GM06990 (cell line): ENCODE results near the gene IKZF1.

ENCODE experiments used
- DNase-seq: peaks from one replicate; pipeline ENCODE4 v3.0.0-alpha.2; 2011; ENCODE audit not compliant: insufficient read length; ENCODE audit errors: extremely low read depth
- H3K27me3 ChIP-seq: replicated peaks from 2 replicates; pipeline ENCODE4 v1.6.0; 2011; ENCODE audit warnings: low read length; ENCODE audit not compliant: control insufficient read depth, insufficient read depth
- H3K36me3 ChIP-seq: 2 replicates; pipeline ENCODE4 v1.5.1; 2011; ENCODE audit warnings: low read length; ENCODE audit not compliant: control insufficient read depth, insufficient read depth
- H3K4me3 ChIP-seq: replicated peaks from 2 replicates; pipeline ENCODE4 v1.5.1; 2011; ENCODE audit warnings: low read depth, mild to moderate bottlenecking, control low read depth, low read length
- TF ChIP-seq, protein P1 (sequence below): IDR thresholded peaks from 2 replicates; pipeline ENCODE4 v1.5.1; 2011; ENCODE audit warnings: low read length, control low read depth, mild to moderate bottlenecking, inconsistent platforms; ENCODE audit not compliant: insufficient read depth, poor library complexity, severe bottlenecking

IKZF1 gene

DNA sequence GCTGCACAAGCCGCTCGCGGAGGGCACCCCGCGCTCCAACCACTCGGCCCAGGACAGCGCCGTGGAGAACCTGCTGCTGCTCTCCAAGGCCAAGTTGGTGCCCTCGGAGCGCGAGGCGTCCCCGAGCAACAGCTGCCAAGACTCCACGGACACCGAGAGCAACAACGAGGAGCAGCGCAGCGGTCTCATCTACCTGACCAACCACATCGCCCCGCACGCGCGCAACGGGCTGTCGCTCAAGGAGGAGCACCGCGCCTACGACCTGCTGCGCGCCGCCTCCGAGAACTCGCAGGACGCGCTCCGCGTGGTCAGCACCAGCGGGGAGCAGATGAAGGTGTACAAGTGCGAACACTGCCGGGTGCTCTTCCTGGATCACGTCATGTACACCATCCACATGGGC lies 95.6 kb downstream of the IKZF1 start:
- no peak for DNase-seq
- TF ChIP-seq, protein P1, sequence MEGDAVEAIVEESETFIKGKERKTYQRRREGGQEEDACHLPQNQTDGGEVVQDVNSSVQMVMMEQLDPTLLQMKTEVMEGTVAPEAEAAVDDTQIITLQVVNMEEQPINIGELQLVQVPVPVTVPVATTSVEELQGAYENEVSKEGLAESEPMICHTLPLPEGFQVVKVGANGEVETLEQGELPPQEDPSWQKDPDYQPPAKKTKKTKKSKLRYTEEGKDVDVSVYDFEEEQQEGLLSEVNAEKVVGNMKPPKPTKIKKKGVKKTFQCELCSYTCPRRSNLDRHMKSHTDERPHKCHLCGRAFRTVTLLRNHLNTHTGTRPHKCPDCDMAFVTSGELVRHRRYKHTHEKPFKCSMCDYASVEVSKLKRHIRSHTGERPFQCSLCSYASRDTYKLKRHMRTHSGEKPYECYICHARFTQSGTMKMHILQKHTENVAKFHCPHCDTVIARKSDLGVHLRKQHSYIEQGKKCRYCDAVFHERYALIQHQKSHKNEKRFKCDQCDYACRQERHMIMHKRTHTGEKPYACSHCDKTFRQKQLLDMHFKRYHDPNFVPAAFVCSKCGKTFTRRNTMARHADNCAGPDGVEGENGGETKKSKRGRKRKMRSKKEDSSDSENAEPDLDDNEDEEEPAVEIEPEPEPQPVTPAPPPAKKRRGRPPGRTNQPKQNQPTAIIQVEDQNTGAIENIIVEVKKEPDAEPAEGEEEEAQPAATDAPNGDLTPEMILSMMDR, result no peak
- Histone ChIP-seq H3K27me3 (no peaks in the 10 kb centered on the region), H3K4me3 (no peak overlapping the region), H3K36me3 (peaks cover 28% of the 10 kb centered on the region)

DNA sequence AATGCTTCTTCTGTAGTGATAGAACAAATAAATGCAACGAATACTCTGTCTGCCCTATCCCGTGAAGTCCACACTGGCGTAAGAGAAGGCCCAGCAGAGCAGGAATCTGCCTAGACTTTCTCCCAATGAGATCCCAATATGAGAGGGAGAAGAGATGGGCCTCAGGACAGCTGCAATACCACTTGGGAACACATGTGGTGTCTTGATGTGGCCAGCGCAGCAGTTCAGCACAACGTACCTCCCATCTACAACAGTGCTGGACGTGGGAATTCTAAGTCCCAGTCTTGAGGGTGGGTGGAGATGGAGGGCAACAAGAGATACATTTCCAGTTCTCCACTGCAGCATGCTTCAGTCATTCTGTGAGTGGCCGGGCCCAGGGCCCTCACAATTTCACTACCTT lies 99.9 kb downstream of the IKZF1 start:
- TF ChIP-seq, protein P1, result no peak
- no peak for DNase-seq
- Histone ChIP-seq H3K27me3 (no peaks in the 10 kb centered on the region), H3K36me3 (peaks cover 23% of the 10 kb centered on the region), H3K4me3 (no peak overlapping the region)

DNA sequence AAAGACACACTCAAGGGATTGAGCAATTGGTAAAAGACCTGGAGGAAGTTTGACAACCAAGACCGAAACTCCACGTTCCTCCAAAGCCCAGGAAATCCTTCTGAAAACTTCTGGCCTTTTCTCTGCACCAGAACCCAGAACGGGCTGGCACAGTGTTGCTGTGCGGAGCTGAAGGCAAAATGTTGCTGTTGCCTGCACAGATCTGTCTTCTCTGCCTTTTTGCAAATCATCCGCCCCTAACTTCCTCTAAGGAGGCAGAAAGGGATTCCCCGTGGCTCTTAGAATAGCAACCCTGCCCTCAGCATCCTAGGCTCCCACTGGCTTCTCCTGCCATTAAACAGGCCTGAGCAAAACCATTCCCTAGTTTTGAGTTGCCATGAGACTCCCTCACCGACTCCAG lies 100.7 kb downstream of the IKZF1 start:
- DNase-seq, result no peak
- Histone ChIP-seq H3K4me3 (no peak overlapping the region), H3K36me3 (peaks cover 16% of the 10 kb centered on the region), H3K27me3 (no peaks in the 10 kb centered on the region)
- TF ChIP-seq, protein P1, result no peak

DNA sequence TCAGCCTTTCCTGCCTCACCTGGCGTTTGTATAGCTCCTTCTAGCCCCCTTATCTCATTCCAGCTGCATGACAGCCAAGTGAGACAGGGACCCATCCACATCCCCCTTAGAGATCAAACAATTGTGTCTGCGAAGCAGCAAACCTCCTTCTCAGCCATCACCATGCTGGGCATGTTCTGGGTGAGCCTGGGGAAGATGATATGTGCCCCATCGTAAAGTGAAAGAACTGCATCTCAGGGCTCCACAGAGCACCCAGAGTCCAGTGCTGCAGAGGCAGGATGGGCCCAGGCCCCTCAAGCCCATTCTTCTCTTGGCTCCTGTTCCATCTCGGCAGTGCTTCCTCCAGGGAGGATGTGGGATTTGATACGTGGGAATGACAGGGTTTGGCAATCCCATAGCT lies 102.4 kb downstream of the IKZF1 start:
- TF ChIP-seq, protein P1, result no peak
- H3K36me3 ChIP-seq, result peaks cover 3% of the 10 kb centered on the region
- DNase-seq, result no peak
- no peaks in the 10 kb centered on the region for H3K27me3 ChIP-seq
- H3K4me3 ChIP-seq, result no peak overlapping the region

DNA sequence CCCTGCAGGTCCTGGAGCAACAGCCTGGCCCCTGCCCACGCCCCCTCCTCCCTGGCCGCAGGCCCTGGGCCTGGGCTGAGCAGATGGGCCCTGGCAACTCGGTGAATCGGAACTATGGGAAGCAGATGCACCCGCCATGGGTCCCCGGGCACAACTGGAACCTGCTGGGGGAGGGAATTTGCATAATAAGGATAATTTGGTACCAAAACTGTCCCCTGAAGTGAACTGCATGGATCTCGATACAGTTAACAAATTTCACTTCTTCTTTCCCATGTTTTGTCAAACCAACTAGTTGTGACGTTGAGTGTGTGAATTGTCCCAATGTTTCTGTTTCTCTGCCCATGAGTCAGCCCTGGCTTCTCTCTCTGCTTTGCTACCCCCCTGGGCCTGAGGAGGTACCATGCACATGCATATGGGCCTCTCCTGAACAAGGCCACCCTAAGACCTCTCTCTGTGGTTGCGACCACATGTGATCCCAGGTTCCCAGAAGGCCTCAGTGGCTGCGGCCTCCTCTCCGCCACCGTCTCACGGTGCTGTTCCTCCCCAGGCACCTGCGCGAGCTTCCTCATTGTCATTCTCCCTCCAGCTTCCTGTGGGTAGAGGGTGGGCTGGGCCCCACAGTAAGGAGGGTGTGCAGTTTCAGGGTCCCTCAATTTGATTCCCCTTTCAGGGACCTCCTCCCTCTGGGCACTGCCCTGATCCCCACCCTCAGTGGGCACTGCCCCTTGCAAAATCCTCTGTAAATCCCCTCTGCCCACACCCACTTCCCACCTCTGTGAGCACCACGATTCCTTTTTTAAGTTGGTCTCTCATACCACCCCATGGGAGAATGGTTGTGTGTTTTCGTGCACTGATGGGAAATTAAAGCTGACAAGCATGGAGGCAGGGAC lies 105.6 kb downstream of the IKZF1 start:
- H3K36me3 ChIP-seq, result no peaks in the 10 kb centered on the region
- no peaks in the 10 kb centered on the region for H3K27me3 ChIP-seq
- TF ChIP-seq, protein P1, result no peak
- H3K4me3 ChIP-seq, result no peak overlapping the region
- peak; percentile 78 for DNase-seq
